Thoracic aorta (tissue), 2 donors: Measurements from ENCODE around the gene CBARP. TPM values are rescaled to one million over a fixed set of nuclear protein-coding genes. Genes with fewer than 3 reads are reported as not detected.

Source experiments
- ATAC-seq: fragments of 150-250 bp; one replicate; pipeline ENCODE4 v1.8.0; 2017; ENCODE audit warnings: low read depth; ENCODE audit not compliant: insufficient number of reproducible peaks, low FRiP score
- DNase-seq: peaks from one replicate; pipeline ENCODE4 v3.0.0-alpha.2; 2020; ENCODE audit warnings: low spot score
- H3K27ac ChIP-seq, 2 donors: fragments of 200-600 bp; sonication (generic); 1 replicate in 1 of 2; 2 replicates in 1 of 2; pipeline ENCODE4 v1.5.1; 2016; ENCODE audit warnings: mild to moderate bottlenecking in 2 of 2, moderate library complexity in 2 of 2
- H3K27me3 ChIP-seq: fragments of 200-600 bp; sonication (generic); replicated peaks from 2 replicates; pipeline ENCODE4 v1.6.0; 2016; ENCODE audit warnings: mild to moderate bottlenecking; ENCODE audit not compliant: insufficient read depth
- H3K36me3 ChIP-seq: fragments of 200-600 bp; sonication (generic); one replicate; pipeline ENCODE4 v1.5.1; 2016
- H3K4me1 ChIP-seq, 2 donors: fragments of 200-600 bp; sonication (generic); 1 replicate in 1 of 2; 2 replicates in 1 of 2; pipeline versions ENCODE4 v1.5.1 to v1.6.0; 2016; ENCODE audit warnings: low read depth in 2 of 2, mild to moderate bottlenecking in 1 of 2; ENCODE audit not compliant: control insufficient read depth in 1 of 2
- H3K4me3 ChIP-seq: fragments of 200-600 bp; sonication (generic); 2 replicates; pipeline ENCODE4 v1.5.1; 2016; ENCODE audit warnings: mild to moderate bottlenecking
- H3K9me3 ChIP-seq: fragments of 200-600 bp; sonication (generic); 2 replicates; pipeline ENCODE4 v1.5.1; 2016
- total RNA-seq, 2 donors: library from RNA; depleted of rRNA; stranded (reverse); fragments of >200 nt; gene quantifications; one replicate each; pipeline versions ENCODE4 v1.1.0 to v1.2.3, GENCODE V29; 2016
- TF ChIP-seq, protein P1 (sequence below): fragments of 200-600 bp; sonication (generic); IDR thresholded peaks from one replicate; pipeline ENCODE4 v1.5.1; 2019; ENCODE audit warnings: antibody characterized with exemption

Gene CBARP
- total RNA-seq, 2 donors from 2014 or later: 0.27 to 1.9 TPM

GRCh38 chr19:1230783-1231489, 6.9 kb downstream of the CBARP start:
- no peak overlapping the region for H3K4me3 ChIP-seq
- H3K27me3 ChIP-seq: no peaks in the 10 kb centered on the region
- H3K36me3 ChIP-seq: peaks cover 22% of the 10 kb centered on the region
- no peak overlapping the region for H3K27ac ChIP-seq
- H3K4me1 ChIP-seq: peaks cover 5 to 11% of the 10 kb centered on the region in 2 donors
- TF ChIP-seq, protein P1, sequence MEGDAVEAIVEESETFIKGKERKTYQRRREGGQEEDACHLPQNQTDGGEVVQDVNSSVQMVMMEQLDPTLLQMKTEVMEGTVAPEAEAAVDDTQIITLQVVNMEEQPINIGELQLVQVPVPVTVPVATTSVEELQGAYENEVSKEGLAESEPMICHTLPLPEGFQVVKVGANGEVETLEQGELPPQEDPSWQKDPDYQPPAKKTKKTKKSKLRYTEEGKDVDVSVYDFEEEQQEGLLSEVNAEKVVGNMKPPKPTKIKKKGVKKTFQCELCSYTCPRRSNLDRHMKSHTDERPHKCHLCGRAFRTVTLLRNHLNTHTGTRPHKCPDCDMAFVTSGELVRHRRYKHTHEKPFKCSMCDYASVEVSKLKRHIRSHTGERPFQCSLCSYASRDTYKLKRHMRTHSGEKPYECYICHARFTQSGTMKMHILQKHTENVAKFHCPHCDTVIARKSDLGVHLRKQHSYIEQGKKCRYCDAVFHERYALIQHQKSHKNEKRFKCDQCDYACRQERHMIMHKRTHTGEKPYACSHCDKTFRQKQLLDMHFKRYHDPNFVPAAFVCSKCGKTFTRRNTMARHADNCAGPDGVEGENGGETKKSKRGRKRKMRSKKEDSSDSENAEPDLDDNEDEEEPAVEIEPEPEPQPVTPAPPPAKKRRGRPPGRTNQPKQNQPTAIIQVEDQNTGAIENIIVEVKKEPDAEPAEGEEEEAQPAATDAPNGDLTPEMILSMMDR: no peak
- DNase-seq (no peak), ATAC-seq (no peak)
- no peaks in the 10 kb centered on the region for H3K9me3 ChIP-seq

GRCh38 chr19:1229924-1230782, 7.7 kb downstream of the CBARP start:
- peaks cover 25% of the 10 kb centered on the region for H3K36me3 ChIP-seq
- TF ChIP-seq, protein P1: no peak
- DNase-seq: no peak
- no peaks in the 10 kb centered on the region for H3K9me3 ChIP-seq
- no peaks in the 10 kb centered on the region for H3K27me3 ChIP-seq
- H3K4me1 ChIP-seq: peaks cover 5 to 11% of the 10 kb centered on the region in 2 donors
- H3K4me3 ChIP-seq: no peak overlapping the region
- H3K27ac ChIP-seq: no peak overlapping the region
- no peak for ATAC-seq

DNA sequence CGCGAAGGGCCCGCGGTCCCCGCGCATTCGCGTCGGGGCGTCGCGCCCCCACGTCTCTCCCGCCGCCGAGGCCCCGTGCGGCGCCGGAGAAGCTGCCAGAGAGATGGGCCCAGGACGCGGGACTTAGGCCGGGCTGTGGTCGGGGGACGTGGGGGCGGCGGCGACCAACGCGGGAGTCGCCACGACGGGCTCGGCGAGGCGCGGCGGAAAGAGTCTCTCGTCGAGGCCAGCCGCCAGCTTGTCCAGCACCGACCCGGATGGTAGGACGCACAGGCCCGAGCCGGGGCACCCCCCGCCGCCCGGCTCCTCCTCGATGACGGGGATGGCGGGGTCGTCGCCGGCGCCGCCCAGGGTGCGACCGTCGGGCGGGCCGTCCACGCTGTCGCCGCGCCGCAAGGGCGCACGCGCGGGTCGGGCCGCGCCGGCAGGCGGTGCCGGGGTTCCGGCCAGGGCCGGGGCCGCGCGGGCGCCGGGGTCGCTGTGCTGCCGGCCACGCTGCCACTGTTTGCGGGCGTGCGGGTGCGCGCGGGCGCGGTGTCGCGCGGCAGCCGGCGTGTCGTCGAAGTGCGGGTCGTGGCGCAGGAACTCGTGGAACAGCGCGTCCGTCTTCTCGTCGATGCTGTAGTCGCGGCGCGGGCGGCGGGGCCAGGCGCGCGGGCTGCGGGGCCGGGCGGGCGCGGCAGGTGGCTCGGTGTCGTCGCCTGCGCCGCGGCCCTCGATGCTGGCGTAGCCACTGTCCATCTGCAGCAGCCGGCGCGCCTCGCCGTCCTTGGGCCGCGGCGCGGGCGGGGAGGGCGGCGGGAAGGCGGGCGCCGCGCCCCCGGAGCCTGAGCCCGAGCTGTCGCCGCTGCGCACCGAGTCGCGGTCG, 8.5 kb downstream of the CBARP start:
- H3K9me3 ChIP-seq: no peaks in the 10 kb centered on the region
- ATAC-seq (no peak), DNase-seq (no peak)
- TF ChIP-seq, protein P1: no peak
- peaks cover 28% of the 10 kb centered on the region for H3K36me3 ChIP-seq
- no peak overlapping the region for H3K4me3 ChIP-seq
- H3K27ac ChIP-seq: no peak overlapping the region
- peaks cover 5 to 11% of the 10 kb centered on the region in 2 donors for H3K4me1 ChIP-seq
- no peaks in the 10 kb centered on the region for H3K27me3 ChIP-seq

DNA sequence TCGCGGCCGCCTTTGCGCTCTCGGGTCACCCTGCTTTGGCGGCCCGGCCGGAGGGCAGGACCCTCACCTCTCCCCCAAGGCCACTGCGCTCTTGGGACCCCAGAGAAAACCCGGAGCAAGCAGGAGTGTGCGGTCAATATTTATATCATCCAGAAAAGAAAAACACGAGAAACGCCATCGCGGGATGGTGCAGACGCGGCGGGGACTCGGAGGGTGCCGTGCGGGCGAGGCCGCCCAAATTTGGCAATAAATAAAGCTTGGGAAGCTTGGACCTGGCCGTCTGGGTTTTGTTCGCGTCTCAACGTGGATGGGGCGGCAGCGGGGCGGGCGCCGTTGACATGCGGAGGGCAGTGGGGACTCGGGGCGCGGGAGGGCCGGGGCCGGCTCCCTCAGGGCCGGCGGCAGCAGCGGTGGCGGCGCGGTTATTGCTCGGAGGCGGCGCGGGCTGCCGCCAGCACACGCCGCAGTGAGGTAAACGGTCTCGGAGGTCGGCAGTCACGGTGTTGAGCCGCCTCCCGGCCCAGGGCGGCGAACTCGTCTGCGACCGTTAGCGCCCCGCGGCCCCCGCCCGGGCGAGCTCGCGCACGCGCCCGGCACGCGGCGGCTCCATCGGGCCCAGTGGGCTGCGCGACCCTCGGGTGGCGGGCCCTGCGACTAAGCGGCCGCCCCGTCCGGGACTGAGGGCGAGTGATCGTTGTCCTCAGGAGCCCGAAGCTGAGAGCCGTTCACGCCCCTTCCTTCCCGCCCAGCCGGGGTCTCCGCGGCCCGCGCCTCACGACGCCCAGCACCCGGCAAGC, 9.4 kb downstream of the CBARP start:
- DNase-seq: no peak
- Histone ChIP-seq H3K9me3 (no peaks in the 10 kb centered on the region), H3K4me3 (no peak overlapping the region), H3K27ac (no peak overlapping the region), H3K27me3 (no peaks in the 10 kb centered on the region), H3K4me1 (peaks cover 5 to 11% of the 10 kb centered on the region in 2 donors), H3K36me3 (peaks cover 28% of the 10 kb centered on the region)
- TF ChIP-seq, protein P1: no peak
- ATAC-seq: no peak
